Measurements from ENCODE around the gene STXBP2.
A peak's percentile ranks its signal among the peaks of the same experiment; 100 is the strongest.

Gene STXBP2

DNA sequence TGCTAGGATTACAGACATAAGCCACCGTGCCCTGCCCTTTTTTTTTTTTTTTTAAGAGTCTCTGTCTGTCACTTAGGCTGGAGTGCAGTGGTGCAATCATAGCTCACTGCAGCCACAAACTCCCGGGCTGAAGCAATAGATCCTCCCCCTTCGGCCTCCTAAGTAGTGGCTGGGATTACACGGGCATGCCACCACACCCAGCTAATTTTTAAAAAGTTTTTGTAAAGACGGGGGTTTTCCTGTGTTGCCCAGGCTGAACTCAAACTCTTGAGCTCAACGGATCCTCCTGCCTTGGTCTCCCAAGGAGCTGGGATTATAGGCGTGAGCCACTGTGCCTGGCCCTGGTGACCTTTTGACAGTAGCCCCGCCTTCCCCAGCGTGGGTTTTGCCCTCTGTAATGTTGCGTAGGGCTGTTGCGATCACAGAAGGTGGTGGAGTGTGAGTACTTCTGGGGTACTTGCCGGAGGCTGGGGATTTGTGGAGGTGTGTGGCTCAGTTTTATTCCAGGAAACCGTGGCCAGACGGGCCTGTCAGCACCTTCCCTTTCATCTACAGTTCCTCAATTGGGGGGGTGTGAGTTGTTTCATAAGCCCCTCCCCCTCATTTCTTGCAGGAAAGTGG lies 20.3 kb downstream of the STXBP2 start:
- peak; percentile 29 for DNase-seq

DNA sequence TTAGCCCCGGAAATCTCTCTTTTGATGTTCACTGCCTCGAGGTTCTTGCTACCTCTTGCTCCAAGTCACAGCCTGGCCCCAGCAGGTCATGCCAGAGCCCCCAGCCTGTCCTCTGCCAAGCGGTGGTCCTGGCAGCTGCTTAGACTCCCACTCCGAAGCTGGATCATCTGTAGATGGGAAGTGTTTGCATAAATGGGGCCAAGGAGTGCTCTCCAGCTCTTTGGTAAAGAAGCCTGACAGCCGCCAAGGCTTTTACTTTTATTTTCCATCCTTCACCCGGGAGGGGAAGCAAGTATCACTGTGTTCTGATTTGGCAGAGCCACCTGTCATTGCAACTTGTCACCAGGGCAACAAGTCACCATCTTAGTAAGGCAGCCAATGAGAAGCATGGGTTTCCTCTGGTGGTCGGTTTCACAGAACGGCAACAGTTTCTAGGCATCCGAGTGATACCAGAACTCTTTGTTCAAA lies 21.3 kb downstream of the STXBP2 start:
- peak; percentile 70 for DNase-seq

DNA sequence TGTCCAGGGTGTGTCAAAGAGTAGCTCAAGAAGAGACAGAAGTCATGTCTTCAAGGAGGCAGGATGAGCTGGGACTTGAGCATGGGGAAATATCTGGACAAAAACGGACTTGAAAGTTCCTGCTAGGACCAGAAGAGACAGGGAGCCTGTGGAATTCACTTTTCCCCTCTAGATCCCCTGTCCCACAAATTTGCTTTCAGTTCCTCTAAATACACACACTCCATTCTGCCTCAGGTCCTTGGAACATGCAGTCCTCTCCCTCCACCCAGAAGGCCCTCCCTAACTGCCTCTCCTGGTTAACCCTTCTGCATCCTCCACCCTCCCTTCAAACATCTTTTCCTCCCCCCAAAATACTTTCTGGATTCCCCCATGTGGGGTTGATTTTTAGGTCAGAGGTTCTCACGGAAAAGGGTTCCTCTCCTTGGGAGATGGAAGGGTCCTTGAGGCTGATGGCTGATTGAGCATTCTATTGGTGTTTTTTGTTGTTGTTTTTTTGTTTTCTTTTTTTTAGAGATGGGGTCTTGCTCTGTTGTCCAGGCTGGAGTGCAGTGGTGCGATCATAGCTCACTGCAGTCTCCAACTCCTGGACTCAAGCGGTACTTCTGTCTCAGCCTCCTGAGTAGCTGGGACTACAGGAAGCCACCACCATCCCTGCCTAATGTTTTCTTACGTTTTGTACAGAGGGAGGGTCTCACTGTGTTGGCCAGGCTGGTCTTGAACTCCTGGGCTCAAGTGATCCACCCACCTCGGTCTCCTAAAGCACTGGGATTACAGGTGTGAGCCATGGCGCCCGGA lies 25.0 kb downstream of the STXBP2 start:
- DNase-seq, result no peak

DNA sequence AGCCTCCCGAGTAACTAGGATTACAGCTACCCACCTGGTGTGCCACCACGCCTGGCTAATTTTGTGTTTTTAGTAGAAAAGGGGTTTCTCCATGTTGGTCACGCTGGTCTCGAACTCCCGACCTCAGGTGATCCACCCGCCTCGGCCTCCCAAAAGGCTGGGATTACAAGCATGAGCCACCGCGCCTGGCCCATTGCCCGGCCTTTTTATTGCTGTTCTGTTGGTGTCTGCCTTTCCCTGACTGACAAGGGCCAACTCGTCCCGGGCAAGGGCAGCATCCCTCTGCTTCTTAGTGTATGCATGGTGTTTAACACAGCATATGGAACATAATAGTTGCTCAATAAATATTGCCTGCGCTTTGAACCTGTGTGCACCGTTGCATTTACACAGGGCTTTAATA lies 25.7 kb downstream of the STXBP2 start:
- DNase-seq, result no peak

DNA sequence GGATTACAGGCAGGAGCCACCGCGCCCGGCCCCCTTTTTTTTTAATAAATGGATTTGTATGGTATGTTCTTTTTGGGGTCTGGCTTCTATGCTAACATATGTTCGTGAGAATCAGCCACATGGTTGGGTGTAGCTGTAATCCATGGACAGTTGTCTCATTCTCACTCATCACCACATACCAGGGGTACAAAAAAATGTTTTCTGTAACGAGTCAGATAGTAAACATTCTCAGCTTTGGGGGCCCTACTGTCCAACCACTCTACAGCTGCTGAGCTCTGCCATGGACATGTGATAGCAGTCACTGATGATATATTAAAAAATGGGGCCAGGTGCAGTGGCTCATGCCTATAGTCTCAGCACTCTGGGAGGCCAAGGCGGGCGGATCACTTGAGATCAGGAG lies 26.8 kb downstream of the STXBP2 start:
- DNase-seq, result no peak

DNA sequence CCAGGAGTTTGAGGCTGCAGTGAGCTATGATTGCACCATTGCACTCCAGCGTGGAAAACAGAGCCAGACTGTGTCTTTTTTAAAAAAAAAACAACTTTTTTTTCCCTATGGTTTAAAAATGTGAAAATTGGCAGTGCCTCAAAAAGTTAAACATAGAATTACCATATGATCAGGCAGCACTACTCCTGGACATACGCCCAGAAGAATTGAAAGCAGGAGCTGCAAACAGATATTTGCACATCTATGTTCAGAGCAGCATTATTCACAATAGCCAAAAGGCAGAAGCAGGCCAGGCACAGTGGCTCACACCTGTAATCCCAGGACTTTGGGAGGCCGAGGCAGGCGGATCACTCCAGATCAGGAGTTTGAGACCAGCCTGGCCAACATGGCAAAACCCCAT lies 28.2 kb downstream of the STXBP2 start:
- no peak for DNase-seq

DNA sequence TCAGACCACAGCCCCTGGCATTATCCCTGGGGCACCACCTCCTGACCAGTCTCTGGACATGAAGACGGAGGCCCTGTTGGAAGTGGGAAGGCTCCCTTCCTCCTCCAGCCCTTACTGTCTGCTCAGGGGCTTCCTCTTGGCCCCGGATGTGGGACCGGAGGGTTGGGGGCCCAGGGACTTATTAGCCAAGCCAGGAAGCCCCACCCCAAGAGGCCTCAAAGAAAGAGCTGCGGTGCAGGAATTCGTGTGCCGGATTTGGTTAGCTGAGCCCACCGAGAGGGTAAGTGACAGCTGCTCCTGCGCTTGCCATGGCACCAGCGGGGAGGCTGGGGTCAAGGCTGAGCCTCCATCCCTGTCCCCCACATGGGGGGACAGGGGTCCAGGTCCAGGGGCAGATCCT lies 31.9 kb downstream of the STXBP2 start, which contains the start of gene RETN:
Gene RETN, plus strand, starts transcription at position 208 of the 400 bp plus-strand sequence. CDS start 278 bp downstream, outside the sequence.
- no peak for DNase-seq

DNA sequence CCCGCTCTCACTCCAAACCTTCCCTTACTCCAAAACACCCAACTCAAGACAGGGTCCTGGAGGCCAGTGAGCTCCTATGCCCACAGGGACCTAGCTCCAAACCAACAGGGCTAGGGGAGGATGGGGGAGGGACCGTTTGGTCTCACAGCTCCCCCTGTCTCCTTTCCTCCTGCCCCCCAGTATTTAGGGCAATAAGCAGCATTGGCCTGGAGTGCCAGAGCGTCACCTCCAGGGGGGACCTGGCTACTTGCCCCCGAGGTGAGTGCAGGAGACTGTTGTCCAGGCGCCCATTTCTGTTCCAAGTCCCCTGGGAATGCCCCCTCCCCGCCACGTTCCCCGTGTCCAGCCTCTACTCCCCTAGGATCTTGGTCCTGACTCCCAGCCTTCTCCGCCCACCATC lies 32.7 kb downstream of the STXBP2 start:
- DNase-seq, result no peak

DNA sequence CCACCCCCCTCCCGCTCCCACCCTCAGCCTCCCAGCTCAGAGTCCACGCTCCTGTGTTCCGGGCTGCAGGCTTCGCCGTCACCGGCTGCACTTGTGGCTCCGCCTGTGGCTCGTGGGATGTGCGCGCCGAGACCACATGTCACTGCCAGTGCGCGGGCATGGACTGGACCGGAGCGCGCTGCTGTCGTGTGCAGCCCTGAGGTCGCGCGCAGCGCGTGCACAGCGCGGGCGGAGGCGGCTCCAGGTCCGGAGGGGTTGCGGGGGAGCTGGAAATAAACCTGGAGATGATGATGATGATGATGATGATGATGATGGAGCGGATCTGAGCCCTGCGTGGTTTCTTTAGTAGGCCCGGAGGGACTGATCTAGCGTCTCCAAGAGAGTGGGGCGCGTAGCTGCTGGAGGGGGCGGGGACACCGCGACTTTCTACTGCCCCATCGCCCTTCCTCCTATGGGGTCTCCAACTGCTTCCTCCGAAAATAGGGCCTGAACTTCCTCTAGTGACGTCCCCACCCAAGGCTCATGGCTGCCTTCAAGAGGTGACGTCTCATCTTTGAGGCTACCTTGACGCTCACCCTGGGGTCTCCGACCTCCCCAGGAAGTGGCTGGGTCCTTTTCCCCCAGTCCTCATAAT lies 33.4 kb downstream of the STXBP2 start:
- DNase-seq, result peak; percentile 21

DNA sequence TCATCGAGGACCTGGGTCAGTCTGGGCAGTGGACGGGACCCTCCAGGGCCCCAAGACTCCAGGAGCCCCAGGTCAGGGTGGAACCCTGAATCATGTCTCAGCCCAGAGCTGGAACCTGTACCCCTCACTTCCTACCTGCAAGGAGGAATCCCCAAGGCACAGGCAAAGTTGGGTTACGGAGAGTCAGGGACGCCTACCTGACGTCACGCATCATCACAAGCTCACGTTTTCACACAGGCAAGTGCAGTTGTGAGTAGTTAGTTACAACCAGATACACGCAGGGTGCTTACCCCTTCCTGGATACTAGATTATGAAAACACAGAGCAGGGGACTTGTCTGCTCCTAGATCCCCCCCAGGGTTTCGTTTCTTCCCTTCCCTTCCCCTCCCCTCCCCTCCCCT lies 33.9 kb downstream of the STXBP2 start:
- no peak for DNase-seq

DNA sequence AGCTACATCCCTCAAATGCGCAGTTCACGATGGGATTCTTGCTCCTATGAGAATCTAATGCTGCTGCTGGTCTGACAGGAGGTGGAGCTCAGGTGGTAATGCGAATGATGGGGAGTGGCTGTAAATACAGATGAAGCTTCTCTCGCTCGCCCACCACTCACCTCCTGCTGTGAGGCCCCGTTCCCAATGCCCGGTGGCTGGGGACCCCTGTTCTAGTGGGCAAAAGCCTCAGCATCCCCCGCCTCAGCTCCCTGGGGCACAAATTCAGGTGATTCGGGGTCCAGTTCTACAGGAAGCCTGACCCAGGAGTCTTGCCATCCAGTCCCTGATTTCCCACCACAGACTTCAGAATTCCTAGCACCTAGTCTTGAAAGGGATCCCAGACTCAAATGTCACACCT lies 35.6 kb downstream of the STXBP2 start:
- DNase-seq, result no peak

DNA sequence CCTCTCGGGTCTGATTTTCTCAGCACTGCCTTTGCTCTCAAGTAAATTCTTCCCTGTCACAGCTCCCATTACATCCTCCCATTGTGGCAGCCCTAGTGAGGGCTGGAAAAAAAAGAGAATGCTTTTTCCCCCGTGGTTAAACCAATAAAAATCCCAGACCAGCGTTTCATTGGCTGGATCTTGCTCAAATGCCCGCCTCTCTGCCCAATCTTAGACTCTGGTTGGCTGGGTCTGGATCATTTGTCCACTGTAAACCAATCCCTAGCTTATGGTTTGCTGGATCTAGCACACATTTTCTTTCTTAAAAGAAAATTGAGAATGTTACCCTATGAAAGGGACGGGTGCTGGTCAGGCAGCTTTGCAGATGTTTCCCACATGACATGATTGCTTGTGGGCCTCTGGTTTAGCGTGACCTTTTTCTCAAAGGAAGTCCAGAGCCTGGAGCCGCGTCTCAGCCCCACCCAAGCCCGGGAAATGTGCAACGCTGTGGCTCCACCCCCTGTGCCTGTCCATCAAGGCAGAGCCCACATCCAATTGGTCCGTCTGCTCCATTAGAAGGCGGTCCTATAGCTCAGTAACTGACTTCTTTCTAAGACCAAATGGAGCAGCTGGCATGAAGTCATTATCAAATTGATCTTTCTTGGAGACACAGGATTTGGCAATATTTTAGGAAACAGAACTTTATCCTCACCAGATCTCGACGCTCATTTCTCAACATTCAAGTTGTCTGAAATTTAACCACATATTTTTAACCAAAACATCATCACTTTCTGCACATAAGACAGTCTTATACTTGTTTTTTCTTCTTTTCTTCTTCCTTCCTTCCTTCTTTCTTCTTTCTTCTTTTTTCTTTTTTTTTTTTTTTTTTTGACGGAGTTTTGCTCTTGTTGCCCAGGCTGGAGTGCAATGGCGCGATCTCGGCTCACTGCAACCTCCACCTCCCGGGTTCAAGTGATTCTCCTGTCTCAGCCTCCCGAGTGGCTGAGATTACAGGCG lies 37.4 kb downstream of the STXBP2 start:
- DNase-seq, result peak; percentile 50

DNA sequence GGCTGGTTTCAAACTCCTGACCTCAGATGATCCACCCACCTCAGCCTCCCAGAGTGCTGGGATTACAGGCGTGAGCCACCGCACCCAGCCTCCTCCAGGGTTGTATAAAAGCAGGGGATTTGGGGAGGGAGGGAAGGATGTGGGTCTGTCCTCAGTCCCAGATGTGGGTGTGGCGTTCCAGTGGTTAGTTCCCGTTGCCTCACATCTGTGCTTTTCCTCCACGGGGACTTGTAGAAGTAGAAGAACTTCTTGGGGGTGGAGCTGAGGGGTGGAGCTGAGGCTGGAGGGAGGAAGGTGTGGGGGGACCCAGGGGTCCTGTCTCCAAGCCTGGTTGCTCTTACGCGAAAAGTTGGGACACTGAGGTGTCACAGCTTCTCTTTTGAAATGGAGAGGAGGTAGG lies 39.5 kb downstream of the STXBP2 start:
- DNase-seq, result no peak

DNA sequence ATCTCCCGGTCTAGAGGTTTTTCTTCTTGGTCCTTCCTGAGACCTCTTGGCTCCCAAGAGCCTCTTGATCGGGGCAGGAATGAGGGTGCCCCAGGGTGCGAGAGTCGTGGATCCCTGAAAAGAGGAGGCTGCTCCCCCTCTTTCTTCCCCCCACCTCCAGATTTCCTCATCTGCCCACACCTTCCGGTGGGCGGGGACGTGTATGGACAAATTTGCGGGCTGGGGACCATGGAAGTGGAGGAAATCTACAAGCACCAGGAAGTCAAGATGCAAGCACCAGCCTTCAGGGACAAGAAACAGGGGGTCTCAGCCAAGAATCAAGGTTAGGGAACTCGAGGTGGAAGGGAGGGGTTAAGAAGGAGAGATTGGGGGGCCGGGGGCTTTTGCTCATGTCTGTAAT lies 39.9 kb downstream of the STXBP2 start, which contains the start of gene MCEMP1:
Gene MCEMP1, plus strand, starts transcription at position 237 of the 400 bp plus-strand sequence. Its CDS starts 31 bp downstream, at position 268.
- no peak for DNase-seq

DNA sequence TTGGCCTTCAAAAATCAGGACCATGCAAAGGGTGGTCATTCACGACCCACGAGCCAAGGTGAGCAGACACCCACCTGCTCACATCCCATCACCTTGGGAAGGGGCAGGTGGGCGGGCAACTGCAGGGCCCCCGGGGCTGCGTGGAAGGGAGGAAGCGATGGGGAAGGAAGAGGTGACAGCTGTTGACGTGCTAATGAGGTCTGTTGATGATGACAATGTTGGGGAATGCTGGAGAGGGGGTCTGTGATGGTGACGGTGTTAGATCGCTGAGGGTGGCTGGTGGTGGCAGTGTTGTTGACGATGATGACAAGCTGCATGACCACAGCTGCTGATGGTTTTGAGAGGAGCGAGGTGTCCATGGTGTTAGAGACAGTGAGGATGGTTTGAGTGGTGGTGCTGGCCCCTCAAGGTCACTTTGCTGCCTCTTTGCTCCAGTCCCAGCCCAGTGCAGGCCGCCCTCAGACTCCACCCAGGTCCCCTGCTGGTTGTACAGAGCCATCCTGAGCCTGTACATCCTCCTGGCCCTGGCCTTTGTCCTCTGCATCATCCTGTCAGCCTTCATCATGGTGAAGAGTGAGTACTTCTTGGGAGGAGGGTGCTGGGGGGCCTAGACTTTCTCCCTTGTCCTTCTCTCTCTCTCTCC lies 40.9 kb downstream of the STXBP2 start:
- no peak for DNase-seq

DNA sequence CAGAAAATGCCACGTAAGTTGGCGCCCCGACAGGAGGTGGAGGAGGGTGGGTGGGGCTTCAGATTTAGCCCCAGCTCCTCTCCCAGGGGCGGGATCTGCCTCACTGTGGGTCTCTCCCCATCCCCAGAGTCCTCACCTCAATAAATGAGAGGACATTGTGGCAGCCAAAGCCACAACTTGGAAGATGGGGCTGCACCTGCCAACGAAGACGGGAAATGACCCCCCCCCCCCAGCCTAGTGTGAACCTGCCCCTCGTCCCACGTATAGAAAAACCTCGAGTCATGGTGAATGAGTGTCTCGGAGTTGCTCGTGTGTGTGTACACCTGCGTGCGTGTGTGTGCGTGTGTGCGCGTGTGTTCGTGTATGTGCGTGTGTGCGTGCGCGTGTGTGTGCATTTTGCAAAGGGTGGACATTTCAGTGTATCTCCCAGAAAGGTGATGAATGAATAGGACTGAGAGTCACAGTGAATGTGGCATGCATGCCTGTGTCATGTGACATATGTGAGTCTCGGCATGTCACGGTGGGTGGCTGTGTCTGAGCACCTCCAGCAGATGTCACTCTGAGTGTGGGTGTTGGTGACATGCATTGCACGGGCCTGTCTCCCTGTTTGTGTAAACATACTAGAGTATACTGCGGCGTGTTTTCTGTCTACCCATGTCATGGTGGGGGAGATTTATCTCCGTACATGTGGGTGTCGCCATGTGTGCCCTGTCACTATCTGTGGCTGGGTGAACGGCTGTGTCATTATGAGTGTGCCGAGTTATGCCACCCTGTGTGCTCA lies 42.3 kb downstream of the STXBP2 start:
- DNase-seq, result peak; percentile 81

DNA sequence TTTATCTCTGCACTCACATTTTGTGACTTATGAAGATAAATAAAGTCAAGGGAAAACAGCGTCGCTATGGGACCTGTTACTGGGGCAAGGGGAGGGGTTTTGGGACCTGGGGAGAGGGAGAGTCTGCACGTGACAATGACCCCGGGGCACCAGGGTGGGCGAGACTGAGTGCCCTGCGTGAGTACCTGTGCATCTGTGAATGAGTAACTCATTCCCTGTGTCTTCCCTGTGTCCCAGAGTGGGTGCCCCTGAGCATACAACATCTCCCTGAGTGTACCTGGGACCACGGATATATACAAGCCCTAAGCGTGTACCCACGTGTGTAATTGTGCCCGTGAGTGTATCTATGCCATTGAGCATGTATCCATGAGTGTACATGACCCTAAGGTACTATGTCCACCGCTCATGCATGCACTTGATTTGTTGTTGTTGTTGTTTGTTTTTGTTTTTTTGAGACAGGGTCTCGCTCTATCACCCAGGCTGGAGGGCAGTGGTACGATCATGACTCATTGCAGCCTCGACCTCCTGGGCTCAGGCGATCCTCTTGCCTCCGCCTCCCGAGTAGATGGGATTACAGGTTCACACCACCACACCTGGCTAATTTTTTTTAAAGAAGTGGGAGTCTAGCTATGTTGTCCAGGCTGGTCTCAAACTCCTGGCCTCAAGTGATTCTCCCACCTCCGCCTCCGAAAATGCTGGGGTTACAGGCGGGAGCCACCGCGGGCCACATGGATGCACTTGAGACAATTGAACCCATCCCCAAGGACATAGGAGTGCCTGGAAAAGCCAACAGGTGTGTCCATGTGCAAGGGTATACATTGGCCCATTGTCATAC lies 43.1 kb downstream of the STXBP2 start:
- no peak for DNase-seq

DNA sequence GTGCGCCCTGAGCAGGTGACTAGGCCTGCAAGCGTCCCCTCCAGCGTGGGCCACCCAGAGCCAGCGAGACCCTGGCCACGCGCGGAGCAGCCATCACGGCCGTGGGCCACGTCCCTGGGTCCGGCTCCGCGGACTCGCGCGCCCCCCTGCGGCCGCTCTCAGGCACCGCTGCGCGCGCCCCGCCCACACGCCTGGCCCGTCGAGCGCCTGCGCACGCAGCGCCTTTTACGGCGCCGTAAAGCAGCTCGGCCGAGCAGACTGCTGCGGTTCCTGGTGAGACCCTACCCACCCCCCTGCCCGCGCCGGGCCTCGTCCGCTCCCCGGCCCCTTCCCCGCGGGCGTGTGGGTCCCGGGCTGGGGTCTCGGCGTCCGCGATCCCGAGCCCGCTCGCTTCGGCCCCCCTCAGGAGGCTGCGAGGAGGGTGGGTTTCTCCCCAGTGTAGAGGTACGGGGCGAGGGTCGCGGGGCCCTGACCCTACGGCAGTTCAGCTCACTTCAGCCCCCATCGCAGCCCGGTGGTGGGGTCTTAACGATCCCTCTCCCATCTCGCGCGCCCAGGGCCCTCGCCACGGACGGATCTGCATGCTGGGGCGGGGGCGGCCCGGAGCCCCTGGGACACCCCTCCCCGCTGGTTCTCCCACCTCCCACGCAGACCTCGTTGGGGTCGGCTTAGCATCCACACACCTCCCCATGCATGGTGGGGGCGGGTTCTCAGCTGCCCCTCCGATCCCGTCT lies 43.9 kb downstream of the STXBP2 start, which contains the start of gene TRAPPC5:
Gene TRAPPC5, plus strand, starts transcription at position 228 of the 734 bp plus-strand sequence. CDS start 1,421 bp downstream, outside the sequence.
- DNase-seq, result peak; percentile 89

Data from CD4-positive, alpha-beta T cell treated with Interleukin-21 for 1 hour (primary cell).